HG03442 (cell line): ENCODE results near the gene CCDC187.

Experiments
- ATAC-seq: cut with Tn5 transposase; IDR thresholded peaks from one replicate; pipeline ENCODE4 v1.9.1; 2021; ENCODE audit warnings: mild to moderate bottlenecking, moderate library complexity; ENCODE audit not compliant: unreplicated experiment

CCDC187 gene

DNA sequence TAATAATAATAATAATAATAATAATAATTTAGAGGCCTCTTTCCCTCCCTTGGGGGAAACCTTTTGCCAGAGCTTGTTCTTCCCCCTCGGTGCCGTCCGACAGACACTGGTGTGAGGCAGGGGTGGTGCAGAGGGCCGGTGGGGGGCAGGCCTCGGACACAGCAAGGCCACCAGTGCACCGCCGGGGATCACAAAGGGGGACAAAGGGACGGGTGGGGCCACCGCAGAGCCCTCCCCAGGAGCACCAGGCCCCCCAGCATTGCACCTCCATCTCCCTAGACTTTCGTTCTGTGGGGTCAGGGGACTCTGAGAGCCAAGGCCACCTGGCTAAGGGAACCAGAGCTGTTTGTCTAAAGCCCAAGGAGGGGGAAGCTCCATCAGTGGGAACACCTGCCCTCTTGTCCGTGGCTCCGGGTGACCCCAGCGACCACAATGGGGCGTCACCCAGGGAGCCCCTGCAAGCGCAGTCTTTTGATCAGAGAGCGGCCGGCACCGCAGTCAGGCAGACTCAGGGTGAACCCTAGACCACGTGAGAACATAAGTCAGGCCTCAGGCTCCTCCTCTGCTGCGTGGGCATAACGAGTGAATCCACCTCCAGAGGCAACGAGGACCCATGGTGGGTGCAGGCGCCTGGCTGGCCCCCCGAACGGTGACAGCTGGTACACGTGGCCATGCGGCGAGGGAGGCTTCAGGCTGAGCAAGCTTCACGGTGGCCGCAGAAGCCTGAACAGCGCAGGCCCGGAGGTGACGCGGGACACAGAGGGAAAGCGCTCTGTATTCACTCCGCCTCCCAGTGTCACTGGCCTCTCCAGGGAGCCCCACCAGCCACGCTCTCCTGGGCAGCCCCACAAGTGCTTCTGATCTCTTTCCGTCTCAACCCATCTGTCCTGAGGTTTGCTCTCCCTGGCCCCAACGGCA, 46.3 kb downstream of the CCDC187 start:
- ATAC-seq: no peak

GRCh38 chr9:136255896-136256890, 47.7 kb downstream of the CCDC187 start:
- ATAC-seq: no peak

DNA sequence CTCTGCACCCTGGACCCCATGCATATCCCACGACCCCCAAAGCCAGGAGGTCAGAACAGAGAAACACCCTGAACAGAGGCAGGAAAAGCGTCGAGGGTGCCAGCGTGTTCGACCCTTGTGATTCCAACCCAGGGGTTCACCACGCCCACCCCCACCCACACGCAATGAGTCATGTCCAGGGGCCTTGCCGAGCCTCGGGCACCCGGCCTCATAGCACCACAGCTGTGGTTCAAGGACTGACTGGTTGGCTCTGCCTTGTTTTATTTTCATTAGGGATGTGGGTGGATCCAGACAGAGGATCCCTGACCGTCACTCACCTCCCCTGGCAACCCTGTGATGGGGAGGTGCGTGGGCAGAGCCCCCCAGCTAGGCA, 48.7 kb downstream of the CCDC187 start:
- no peak for ATAC-seq

DNA sequence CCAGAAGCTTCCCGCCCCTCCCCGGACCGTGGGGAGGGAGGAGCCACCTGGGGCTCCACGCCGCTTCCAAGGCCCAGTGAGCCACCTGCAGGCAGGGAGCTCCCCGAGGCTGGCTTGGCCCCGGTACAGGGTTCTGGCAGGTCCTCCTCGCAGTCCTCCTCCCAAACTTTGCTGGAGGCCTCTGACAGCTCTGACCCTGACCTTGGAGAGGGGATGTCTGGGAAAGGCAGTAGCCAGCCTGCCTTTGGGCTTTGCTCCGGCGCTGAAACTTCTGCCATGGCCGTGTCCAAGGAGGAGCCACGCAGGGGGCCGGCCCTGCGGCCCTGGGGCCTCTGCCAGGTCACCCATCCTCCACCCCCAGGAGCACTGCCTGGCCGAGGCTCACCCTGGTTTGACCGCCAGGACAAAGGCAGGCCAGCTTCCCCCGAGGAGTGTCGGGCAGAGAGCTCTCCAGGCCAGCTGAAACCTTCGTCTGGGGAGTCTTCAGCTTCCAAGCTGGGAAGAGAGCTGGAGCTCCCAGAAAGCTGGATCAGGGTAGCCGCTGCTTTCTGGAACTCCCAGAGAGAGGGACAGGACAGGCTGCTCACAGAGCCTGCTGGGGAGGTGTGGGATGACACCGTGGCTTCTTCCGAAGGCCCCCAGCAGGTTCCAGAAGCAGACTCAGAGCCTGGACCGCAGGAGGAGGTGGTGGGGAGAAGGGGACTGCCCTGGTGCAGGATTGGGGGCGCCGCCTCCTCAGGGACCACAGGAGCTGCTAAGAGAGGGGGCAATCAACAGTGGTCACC, 49.3 kb downstream of the CCDC187 start:
- ATAC-seq: no peak

GRCh38 chr9:136253246-136254130, 50.4 kb downstream of the CCDC187 start:
- ATAC-seq: no peak

- no peak for ATAC-seq
These were observed 51.0 kb downstream of the CCDC187 start for GRCh38 chr9:136252846-136253245.

- ATAC-seq: no peak
These were observed 51.6 kb downstream of the CCDC187 start for GRCh38 chr9:136252281-136252680.

DNA sequence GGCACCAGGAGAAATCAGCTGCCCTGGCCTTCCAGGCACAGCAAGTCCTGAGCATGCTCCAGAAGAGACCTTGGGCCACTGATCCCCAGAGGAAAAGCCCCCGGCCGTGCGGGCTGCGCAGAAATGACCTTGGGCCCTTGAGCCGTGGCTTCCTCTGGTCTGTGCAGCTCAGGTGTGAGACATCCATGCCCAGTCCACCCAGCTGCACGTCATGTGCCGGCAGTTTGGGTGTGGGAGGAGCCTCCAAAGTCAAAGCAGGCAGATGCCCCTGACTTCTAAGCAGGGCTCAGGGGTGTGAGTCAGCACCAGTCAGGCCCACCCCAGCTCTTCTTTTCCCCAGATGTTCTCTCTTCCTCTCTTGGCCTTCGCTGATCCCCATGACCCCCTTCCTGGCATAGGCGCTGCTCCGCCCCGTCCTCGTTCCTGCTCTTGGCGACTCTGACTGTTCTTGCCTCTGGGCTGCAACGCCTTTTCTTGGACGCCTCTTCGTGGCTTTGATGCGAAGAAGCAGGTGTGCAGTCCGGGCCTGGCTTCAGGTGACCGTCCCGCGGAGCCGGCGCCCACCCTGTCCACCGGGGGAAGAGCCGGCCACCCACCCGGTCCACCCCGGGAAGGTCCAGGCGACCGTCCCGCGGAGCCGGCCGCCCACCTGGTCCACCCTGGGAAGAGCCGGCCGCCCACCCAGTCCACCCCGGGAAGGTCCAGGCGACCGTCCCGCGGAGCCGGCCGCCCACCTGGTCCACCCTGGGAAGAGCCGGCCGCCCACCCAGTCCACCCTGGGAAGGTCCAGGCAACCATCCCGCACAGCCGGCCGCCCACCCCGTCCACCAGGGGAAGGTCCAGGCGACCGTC, 52.4 kb downstream of the CCDC187 start:
- no peak for ATAC-seq

- no peak for ATAC-seq
These were observed 53.2 kb downstream of the CCDC187 start for GRCh38 chr9:136250676-136251075.

DNA sequence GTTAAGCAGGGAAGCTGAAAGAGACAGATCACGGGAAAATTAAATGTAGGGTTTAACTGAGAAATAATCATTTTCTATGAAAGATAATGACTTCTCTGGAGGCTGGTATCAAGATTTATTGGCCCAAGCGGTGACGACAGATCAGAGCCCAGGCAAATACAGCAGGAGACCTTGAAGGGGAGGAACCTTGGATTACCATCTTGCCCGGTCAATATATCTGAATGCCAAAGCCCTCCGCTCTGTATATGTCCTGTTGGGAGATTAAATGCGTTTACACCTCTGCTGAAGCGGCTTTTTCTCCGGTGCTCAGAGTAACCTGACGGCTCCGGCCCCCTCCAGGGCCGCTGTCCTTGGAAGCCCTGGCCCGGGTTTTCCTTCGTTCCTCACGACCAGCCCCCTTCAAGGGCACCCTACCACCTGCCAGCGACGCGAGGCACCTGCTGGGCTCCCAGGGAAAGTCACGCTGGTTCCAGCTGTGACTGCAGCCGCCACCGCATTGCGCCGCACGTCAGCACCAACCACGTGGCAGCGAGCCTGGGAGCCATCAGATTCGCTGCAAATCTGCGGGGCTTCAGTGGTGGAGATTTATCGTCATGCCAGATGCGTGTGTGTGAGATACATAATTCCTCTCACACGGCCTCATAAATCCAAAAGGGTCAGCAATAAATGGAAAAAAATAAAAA, 53.9 kb downstream of the CCDC187 start:
- ATAC-seq: no peak

DNA sequence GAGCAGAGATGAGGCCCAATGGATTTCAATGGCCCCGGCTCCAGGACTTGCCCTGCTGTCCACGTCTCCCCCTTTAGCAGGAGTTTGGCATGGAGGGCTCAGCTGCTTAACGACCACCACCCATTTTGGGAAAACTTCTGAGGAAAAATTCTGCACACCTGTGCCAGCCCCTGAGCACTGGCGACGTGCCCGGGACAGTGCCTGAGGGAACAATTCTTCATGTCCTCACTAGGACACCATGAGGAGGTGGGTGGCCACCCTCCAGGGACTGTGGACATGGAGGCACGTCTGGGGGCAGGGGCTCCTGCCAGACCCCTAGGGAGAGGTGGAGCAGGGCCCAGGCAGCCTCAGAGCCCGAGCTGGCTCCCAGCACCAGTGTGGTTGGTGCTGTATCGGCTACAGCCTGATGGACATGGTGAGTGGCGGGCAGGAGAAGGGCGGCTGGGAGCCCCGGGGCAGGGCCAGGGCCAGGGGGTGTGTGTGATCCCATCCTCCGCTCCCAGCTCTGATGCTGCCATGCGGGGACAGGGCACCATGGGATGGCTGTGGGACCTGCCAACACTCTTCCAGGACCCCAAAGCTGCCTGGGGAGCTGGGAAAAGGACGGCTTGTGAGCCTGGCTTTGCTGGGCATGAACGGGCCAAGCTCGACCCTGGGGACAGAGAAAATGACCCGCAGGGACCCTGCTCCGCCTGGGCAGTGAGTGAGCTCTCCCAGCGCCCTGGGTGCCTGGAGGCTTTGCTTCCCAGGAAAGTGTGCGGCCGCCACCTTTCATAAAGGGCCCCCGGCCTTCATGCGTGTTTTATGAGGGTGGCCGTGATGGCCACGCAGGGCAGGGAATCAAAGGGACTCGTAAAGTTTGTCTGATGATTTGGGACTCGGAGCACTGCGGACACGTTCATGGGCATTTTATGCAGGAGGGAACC, 54.7 kb downstream of the CCDC187 start:
- no peak for ATAC-seq

GRCh38 chr9:136247947-136248637, 55.8 kb downstream of the CCDC187 start:
- no peak for ATAC-seq

GRCh38 chr9:136247551-136247916, 56.4 kb downstream of the CCDC187 start:
- no peak for ATAC-seq

- no peak for ATAC-seq
These were observed 56.9 kb downstream of the CCDC187 start for GRCh38 chr9:136246849-136247550.

- peak; percentile 54 for ATAC-seq
These were observed 58.4 kb downstream of the CCDC187 start, which contains the start of gene QSOX2 for GRCh38 chr9:136245219-136246150. Gene QSOX2 (minus strand): TSS chr9:136245812. CDS start chr9:136245803, 9 bp downstream.
